GM21737 (cell line): ENCODE measurements around the gene YPEL3.

ENCODE experiments used
- ATAC-seq: cut with Tn5 transposase; IDR thresholded peaks from one replicate; pipeline ENCODE4 v1.9.1; 2021; ENCODE audit warnings: mild to moderate bottlenecking, moderate library complexity; ENCODE audit not compliant: unreplicated experiment

Gene YPEL3

GRCh38 chr16:30052671-30053372, 43.2 kb downstream of the YPEL3 start:
- no peak for ATAC-seq

- no peak for ATAC-seq
Measured at GRCh38 chr16:30051518-30051917, 44.5 kb downstream of the YPEL3 start.

GRCh38 chr16:30049871-30050270, 46.1 kb downstream of the YPEL3 start:
- no peak for ATAC-seq

- no peak for ATAC-seq
Measured at GRCh38 chr16:30046588-30046987, 49.4 kb downstream of the YPEL3 start.

GRCh38 chr16:30046178-30046577, 49.8 kb downstream of the YPEL3 start:
- ATAC-seq = no peak
